ENCODE measurements around the gene GCN1.
A peak's percentile ranks its signal among the peaks of the same experiment; 100 is the strongest.
"Not testable (repeated sequence)": the region's sequence is repeated elsewhere in the genome, so short reads cannot be mapped to it uniquely, and the experiment has no call there.

Gene GCN1, protein sequence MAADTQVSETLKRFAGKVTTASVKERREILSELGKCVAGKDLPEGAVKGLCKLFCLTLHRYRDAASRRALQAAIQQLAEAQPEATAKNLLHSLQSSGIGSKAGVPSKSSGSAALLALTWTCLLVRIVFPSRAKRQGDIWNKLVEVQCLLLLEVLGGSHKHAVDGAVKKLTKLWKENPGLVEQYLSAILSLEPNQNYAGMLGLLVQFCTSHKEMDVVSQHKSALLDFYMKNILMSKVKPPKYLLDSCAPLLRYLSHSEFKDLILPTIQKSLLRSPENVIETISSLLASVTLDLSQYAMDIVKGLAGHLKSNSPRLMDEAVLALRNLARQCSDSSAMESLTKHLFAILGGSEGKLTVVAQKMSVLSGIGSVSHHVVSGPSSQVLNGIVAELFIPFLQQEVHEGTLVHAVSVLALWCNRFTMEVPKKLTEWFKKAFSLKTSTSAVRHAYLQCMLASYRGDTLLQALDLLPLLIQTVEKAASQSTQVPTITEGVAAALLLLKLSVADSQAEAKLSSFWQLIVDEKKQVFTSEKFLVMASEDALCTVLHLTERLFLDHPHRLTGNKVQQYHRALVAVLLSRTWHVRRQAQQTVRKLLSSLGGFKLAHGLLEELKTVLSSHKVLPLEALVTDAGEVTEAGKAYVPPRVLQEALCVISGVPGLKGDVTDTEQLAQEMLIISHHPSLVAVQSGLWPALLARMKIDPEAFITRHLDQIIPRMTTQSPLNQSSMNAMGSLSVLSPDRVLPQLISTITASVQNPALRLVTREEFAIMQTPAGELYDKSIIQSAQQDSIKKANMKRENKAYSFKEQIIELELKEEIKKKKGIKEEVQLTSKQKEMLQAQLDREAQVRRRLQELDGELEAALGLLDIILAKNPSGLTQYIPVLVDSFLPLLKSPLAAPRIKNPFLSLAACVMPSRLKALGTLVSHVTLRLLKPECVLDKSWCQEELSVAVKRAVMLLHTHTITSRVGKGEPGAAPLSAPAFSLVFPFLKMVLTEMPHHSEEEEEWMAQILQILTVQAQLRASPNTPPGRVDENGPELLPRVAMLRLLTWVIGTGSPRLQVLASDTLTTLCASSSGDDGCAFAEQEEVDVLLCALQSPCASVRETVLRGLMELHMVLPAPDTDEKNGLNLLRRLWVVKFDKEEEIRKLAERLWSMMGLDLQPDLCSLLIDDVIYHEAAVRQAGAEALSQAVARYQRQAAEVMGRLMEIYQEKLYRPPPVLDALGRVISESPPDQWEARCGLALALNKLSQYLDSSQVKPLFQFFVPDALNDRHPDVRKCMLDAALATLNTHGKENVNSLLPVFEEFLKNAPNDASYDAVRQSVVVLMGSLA (N-terminal part only)

DNA sequence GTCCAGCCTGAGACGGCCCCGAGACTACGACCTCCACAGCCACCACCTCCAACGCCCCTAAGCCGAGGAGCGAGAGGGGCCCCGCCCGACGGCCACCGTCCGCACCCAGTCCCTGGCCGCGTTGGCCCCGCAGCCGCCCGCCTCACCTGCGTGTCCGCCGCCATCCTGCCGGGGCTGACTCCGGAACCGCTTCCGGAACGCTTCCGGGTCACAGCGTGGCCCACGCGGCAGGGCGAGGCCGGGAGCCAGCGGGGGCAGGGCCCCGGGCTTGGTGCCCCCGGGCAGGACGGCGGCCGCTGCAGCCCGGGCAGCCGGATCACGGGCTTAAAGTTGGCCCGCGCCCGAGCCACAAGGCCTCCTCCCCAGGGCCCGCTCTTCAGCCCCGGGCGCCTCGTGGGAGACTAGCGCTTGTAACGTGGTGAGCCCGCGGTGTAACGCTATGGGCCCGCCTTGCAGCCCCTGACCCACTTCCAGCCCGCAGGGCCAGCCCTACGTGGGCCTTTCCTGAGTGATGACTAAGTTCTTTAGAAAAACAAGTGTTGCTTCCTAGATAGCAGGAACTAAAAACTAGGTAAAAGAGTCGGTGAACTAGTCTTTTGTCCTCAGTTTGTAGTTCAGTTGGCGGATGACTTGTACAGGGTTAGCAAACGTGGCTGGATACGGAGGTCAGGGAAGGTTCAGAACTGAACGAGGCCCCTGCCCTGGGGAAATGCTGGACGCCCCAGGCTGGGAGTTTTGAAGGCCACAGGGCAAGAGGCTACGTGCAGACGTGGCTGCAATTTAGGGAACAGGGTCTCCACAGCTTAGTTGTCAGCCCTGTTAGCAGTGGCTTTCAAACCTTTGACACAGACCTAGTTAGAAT, at the start of gene GCN1:
Gene GCN1, minus strand, starts transcription at position 182 of the 862 bp plus-strand sequence. Its CDS starts 18 bp downstream, at position 164.
- peak; percentile 83 for DNase-seq
- in situ Hi-C loops (cut with MboI; ENCODE audit: low pct_unique_long_range_greater_than_20kb, low sequenced_read_pairs), result no loop called here

DNA sequence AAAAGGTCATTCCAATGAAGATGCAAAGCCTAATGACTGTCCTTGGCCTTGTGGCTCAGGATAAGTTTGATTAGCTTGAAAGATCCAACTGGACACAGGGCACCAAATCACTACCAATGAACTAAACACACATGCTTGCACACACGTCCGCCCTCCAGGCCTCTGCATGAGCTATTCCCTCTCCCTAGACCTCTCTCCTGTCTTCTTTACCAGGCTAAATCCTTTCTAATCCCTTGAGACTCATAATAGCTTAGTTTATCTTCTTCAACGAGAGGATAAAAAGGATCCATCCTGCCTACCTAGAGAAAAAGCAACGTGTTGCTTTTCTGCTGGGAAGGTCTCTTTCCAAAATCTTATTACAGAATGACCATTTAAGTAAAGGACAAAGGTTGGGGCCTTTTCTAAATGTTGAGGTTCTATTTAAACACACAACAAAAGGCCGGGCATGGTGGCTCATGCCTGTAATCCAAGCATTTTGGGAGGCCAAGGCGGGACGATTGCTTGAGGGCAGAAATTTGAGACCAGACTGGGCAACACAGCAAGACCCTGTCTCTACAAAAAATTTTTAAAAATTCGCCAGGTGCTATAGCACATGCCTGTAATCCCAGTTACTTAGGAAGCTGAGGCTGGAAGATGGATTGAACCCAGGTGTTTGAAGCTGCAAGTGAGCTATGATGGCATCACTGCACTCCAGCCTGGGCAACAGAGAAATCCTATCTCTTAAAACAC, 48.6 kb upstream of the GCN1 start:
- in situ Hi-C loops (cut with MboI; ENCODE audit: low pct_unique_long_range_greater_than_20kb, low sequenced_read_pairs), result no loop called here
- DNase-seq, result no peak

DNA sequence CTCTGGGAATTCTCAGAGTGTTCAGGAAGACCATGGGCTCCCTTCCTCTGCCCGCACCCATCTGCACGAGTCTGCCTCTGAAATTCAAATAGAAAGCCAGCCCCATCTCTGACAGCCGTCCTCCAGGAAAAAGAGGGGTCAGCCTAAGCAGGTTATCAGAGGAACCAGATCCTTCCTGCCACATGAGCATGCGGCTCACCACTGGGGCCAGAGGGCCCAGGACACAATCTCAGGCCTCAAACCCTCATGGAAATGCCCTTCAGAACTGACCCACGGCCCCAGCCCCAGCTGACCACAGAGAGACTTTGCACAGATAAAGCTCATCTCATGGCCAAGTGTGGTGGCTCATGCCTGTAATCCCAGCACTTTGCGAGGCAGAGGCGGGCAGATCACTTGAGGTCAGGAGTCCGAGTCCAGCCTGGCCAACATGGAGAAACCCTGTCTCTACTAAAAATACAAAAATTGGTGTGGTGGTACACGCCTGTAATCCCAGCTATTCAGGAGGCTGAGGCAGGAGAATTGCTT, 47.8 kb upstream of the GCN1 start:
- in situ Hi-C loops (cut with MboI; ENCODE audit: low pct_unique_long_range_greater_than_20kb, low sequenced_read_pairs), result no loop called here

DNA sequence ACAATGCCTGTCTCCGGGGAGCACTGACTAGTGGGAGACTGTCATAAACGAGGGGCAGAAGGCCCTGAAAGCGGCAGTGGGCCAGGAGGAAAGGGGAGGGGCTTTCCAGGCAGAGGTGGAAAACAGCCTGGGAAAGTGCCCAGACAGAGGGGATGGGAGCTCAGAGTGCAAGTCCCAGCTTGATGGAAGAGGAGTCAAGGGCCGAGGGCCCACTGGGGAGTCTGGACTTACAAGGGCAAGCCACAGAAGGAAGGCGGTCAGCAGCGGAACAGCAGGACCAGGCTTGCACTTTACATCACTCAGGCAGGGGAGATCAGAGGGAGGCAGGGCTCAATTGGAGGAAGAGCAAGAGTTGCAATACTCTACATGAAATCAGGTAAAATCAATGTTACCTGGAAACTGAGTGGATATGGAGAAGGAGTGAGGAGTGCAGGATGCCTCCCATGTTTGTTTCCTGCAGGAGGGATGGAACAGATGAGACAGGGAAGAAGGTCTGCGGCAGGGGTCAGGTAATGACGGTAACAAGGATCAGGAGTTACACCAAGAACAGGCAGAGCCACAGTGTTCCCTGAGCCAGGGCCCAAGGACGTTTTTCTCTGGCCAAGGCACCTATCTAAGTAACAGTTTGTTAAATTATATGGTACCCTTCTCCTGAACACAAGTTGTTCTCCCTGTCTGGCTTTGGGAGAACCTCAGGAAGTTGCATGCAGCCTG, 47.2 kb upstream of the GCN1 start:
- in situ Hi-C loops (cut with MboI; ENCODE audit: low pct_unique_long_range_greater_than_20kb, low sequenced_read_pairs), result no loop called here
- no peak for DNase-seq

More for the DNA sequence above, 47.8 kb upstream of the GCN1 start:
- DNase-seq, result no peak

DNA sequence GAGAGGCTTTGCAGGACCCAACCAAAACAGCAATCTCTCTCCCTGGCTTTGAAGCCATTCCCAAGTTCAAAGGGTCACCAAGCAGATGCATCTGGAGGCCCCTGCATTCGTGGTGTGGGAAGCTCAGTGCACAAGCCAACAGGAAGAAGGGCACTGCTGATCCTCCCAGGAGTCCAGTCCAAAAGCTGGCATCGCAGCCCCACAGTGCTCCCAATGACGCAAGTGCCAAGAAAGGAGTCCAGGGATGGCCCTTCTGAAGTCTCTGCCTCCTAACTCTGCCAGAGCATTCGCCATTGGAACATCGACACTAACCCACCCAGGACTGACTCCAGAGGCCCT, 45.9 kb upstream of the GCN1 start:
- DNase-seq, result no peak
- in situ Hi-C loops (cut with MboI; ENCODE audit: low pct_unique_long_range_greater_than_20kb, low sequenced_read_pairs), result no loop called here

DNA sequence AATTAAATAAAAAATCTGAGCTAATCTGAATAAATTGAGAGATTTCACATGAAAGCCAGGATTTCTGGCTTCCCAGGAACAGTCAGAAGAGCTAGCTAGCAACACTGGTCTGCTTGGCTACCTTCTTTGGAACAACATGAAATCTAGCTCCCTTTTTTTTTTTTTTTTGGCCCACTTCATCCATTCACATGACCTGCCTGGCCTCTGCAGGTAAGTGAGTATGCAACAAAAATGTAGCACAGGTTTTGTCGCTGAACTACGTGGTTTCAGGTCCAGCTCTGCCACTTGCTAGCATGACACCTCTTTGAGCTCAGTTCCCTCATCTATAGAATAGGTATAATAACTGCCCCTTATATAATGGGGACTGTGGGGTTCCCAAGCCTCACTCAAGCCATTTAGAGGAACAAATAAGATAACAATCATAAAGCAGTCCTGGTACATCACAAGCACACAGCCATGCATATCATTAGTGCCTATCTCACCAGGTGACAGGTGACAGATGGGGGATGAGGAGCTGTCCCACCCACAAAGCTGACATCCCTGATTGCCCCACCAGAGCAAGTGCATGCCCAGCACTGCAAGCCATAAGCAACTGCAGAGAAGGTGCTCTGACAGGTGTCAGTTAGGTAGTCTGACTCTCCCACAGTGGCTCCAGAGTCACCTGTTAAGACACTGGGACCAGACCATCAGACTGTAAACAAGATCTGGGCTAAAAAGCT, 45.4 kb upstream of the GCN1 start:
- DNase-seq, result no peak
- in situ Hi-C loops (cut with MboI; ENCODE audit: low pct_unique_long_range_greater_than_20kb, low sequenced_read_pairs), result no loop called here

DNA sequence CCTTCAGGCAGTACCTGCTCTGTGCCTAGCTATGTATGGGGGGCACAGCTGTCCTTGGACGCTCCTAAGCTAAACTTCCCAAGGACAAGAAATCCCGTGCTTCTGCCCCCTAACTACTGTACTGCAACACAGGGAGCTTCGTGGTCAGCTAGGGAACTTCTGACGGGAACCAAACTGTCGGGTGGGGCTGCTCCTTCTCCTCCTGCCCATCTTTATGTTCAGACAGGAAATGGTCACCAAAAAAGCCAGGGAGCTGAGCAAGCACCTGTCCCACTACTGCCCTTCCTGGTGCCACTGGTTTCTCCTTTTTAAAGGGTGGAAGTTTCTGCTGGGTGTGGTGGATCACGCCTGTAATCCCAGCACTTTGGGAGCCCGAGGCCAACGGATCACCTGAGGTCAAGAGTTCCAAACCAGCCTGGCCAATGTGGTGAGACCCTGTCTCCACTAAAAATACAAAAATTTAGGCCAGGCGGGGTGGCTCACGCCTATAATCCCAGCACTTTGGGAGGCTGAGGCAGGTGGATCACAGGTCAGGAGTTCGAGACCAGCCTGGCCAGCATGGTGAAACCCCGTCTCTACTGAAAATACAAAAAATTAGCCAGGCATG, 44.4 kb upstream of the GCN1 start:
- no peak for DNase-seq
- in situ Hi-C loops (cut with MboI; ENCODE audit: low pct_unique_long_range_greater_than_20kb, low sequenced_read_pairs), result no loop called here

DNA sequence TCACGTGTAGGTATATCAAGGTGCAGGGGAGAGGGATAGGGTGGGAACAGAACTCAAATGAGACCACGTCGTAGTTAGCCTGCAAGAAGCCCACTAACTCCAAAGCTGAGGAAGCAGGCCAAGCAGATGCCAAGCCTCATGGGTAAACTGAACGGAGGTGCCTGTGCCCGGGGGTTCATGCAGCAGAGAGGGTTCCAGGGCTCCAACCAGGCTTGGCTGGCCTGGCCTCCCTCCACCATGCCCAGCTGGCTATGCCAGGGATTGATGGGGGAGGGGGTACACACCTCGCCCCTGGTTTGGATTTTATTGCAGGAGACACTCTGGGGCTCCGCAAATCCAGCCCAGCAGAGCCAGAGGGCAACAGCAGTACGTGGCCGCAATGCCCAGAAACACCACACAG, 43.7 kb upstream of the GCN1 start:
- DNase-seq, result no peak
- in situ Hi-C loops (cut with MboI; ENCODE audit: low pct_unique_long_range_greater_than_20kb, low sequenced_read_pairs), result no loop called here

DNA sequence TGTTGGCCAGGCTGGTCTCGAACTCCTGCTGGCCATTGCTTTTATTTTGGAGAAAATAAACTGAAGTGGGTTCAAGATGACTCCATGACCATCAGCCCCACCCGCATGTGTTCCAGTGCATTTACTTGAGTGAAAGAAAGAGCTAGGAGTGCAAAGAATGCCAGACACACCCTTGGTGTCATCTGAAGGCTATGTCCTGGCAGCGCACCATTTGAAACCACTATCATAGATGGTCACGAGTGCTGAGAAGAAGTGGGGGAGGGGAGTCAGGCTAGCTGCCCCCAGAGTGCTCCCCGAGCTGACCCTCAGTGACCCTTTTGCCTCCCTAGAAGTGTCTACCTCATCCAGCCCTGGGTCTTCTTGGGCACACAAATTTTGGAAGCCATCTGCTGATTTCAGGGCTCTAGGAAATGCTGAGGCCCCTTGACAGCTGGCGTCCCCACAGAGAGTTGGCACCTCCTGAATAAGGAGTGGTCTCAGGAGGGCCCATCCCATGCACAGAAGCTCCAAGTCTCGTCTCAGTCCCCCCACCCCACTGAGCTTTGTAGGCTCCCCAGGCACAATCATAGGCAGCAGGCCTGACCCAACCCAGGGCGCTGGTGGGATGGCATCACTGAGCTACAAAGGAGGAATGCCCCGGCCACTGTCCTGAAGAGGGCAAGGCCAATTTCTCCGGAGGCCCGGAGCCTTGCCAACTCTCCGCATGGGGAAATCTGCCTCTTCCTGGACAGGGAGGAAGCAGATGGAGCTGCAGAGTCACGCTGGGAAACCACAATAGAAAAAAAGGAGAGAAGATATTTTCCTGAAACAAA, 43.1 kb upstream of the GCN1 start:
- in situ Hi-C loops (cut with MboI; ENCODE audit: low pct_unique_long_range_greater_than_20kb, low sequenced_read_pairs), result no loop called here
- DNase-seq, result peak; percentile 84

DNA sequence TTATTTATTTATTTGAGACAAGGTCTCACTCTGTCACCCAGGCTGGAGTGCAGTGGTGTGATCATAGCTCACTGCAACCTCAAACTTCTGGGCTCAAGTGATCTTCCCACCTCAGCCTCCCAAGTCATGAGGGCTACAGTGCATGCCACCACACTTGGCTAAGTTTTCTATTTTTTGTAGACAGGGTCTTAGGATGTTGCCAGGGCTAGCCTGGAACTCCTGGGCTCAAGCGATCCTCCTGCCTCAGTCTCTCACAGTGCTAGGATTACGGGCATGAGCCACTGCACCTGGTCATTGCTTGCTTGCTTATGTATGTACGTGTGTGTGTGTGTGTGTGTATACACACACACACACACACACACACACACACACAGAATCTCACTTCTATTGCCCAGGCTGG, 42.3 kb upstream of the GCN1 start:
- in situ Hi-C loops (cut with MboI; ENCODE audit: low pct_unique_long_range_greater_than_20kb, low sequenced_read_pairs); DNase-seq: not testable (repeated sequence)

DNA sequence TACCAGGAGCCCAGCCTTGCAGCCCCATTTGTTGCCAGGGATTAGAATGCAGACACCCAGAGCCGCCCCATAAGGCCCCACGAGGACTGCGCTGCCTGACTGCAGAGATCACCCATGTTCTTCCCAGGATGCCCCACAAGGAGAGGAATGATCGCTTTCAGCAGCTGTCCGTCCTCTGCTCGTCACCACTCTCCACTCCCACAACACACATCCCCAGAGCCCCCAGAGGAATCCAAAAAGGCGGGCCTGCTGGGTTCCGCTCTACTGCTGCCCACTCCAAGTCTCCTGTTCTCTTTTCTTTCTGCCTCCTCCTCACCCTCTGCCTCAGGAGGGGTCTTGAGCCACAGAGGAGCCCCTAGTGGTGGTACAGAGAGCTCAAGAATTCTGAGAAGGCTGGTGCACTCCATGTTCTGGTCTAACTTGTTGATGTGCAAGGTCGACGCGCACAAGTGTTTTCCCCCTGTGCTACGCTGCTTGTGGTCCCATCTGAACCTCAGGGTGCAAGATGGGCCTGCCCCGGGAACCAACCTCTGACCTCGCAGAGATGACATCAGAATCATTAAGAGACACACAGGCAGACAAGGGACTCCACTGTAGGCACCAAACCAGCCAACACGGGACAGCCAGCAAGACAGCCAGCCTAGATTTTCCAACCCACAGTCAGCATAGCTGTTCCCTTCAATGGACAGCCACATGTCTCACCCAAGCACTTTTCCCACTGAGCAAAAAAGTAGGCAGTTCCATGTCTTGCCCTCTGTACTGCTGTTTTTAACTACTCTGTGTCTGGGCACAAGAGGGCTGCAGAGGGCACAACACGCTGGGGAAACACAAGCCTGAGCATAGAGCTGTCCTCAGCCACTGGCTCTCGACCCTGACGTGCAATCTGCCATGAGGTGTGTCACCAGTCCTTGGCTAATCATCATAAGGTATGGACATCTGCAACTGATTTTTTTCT, 41.1 kb upstream of the GCN1 start:
- in situ Hi-C loops (cut with MboI; ENCODE audit: low pct_unique_long_range_greater_than_20kb, low sequenced_read_pairs), result no loop called here
- DNase-seq, result peak; percentile 44

DNA sequence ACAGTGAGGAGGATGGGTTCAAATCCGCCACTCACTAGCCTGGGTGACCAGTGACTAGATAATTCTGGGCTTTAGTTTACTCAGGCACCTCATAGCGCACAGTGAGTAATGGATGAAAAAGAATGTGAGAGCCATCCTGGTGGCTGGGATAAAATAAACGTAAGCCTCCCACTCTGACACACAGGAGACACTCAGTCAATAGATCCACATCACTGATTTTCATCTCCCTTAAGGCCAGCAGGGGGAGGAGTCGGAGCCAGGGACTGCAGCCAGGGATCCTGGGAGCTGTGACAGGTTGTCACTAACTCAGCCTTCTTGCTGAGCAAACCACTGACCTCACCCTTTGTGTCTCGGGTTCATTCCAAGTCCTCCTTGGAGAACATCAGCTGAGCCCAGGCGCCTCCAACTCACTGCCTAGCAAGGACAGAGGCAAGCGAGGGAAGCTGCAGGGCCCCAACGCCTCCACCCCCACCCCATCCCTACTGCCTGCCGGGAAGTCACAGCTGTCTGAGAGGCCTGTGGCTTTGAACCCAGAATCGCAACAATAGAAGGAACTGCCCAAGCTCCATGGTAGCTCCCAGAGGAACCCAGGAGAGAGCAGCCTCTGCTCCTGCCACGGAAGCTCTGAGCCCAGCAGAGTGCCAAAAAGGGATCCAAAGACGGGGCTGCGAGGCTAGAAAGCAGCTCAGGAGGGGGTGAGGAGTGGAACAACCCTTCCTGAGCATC, 40.3 kb upstream of the GCN1 start:
- in situ Hi-C loops (cut with MboI; ENCODE audit: low pct_unique_long_range_greater_than_20kb, low sequenced_read_pairs), result no loop called here
- DNase-seq, result peak; percentile 60

DNA sequence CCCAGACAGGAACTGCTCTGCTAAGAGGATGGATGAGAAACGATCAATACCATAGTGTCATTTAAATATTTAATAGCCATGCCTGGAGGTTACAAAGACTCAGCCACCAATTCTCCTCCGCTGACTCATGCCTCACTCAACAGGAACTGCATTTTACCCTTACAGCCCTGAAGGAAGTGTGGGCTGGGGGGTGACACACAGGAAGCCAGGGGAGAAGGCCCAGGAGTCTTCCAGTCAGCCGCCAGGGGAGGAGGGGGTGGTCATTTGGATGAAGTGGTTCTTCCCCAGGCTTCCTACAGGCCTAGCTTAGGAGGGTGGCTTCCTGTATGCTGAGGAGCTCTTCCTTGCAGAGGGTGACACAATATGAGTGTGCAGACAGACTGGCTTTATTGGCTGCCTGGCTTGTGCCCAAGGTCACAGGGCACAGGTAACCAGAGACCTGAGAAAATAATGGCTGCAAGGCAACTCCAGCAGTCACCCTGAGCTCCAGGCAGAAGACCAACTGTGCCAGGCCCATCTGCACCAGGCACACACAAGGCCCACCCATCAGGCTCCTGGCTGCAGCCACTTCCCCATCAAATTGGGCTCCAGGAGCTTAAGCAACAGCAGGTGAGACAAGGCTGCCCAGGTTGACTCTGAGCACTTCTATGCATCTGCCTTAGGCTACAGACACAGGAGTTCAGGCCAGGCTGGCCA, 36.9 kb upstream of the GCN1 start:
- peak; percentile 91 for DNase-seq
- in situ Hi-C loops (cut with MboI; ENCODE audit: low pct_unique_long_range_greater_than_20kb, low sequenced_read_pairs), result no loop called here
